MCF 10A (cell line): ENCODE data around the gene ELN. TPM values are rescaled to one million over a fixed set of nuclear protein-coding genes. Genes with fewer than 3 reads are reported as not detected.

ENCODE experiments used
- BruUV-seq: library from RNA; stranded (reverse); fragments of 400-500 nt; replicated peaks from 2 replicates; lab custom pipeline; 2021; lab: Mats Ljungman, UMichigan
- CTCF ChIA-PET: fragments of 300-600 bp; sonication (Branson Sonifier 250); formaldehyde crosslinking; extraction: SDS; loops from one replicate; lab custom pipeline; 2021; ENCODE audit warnings: antibody characterized with exemption, inconsistent platforms; lab: Yijun Ruan, JAX
- POLR2A ChIA-PET: fragments of 300-600, 350-650 bp; sonication (Branson Sonifier 250); formaldehyde crosslinking; extraction: SDS; loops from one replicate; lab custom pipeline; 2020; ENCODE audit warnings: antibody characterized with exemption, inconsistent platforms; lab: Yijun Ruan, JAX
- DNase-seq: peaks from one replicate; pipeline ENCODE4 v3.0.0-alpha.2; 2018; ENCODE audit not compliant: unreplicated experiment
- H3K27ac Mint-ChIP-seq: one replicate; pipeline ENCODE4 v1.8.0; 2022; ENCODE audit warnings: mild to moderate bottlenecking, low read depth, mixed read lengths; ENCODE audit not compliant: unreplicated experiment
- H3K27me3 Mint-ChIP-seq: one replicate; pipeline ENCODE4 v1.8.0; 2022; ENCODE audit warnings: mixed read lengths; ENCODE audit not compliant: insufficient read depth, unreplicated experiment
- H3K36me3 Mint-ChIP-seq: one replicate; pipeline ENCODE4 v1.8.0; 2022; ENCODE audit warnings: mild to moderate bottlenecking, moderate library complexity, mixed read lengths; ENCODE audit not compliant: insufficient read depth, unreplicated experiment
- H3K4me1 Mint-ChIP-seq: one replicate; pipeline ENCODE4 v1.8.0; 2022; ENCODE audit warnings: mixed read lengths; ENCODE audit not compliant: insufficient read depth, unreplicated experiment
- H3K4me3 Mint-ChIP-seq: one replicate; pipeline ENCODE4 v1.8.0; 2022; ENCODE audit warnings: mild to moderate bottlenecking, moderate library complexity, mixed read lengths; ENCODE audit not compliant: unreplicated experiment
- H3K9me3 Mint-ChIP-seq: one replicate; pipeline ENCODE4 v1.8.0; 2022; ENCODE audit warnings: mixed read lengths; ENCODE audit not compliant: unreplicated experiment
- CTCF ChIP-seq: fragments of 200-600 bp; IDR thresholded peaks from one replicate; pipeline ENCODE4 v1.8.0; 2022; ENCODE audit warnings: antibody characterized with exemption, mild to moderate bottlenecking; ENCODE audit not compliant: unreplicated experiment
- intact Hi-C: fragments of 100-400 bp; cut with micrococcal nuclease; formaldehyde crosslinking; loops from 2 replicates; pipeline ENCODE4 v1.14.1; 2022
- total RNA-seq: library from RNA; stranded (reverse); gene quantifications from 2 replicates; pipeline ENCODE4 v1.2.3, GENCODE V29; 2022

Gene ELN
- total RNA-seq, 1 experiment from 2014 or later = not detected

- POLR2A ChIA-PET = no interaction called here
- H3K27me3 Mint-ChIP-seq = no peaks in the 10 kb centered on the region
- DNase-seq = no peak
- no peak overlapping the region for H3K4me3 Mint-ChIP-seq
- no TSS peak for BruUV-seq
- H3K36me3 Mint-ChIP-seq = peaks cover 5% of the 10 kb centered on the region
- H3K4me1 Mint-ChIP-seq = peaks cover 10% of the 10 kb centered on the region
- intact Hi-C loops = no loop called here
- no peak overlapping the region for H3K27ac Mint-ChIP-seq
- no peaks in the 10 kb centered on the region for H3K9me3 Mint-ChIP-seq
- TF ChIP-seq CTCF = no peak
- CTCF ChIA-PET = interaction anchor here (1.3 kb wide), 1 partner anchor 32 kb away, joined by 6 read pairs; no protein-coding TSS in a partner anchor
Measured at GRCh38 chr7:74092321-74092963, 64.5 kb downstream of the ELN start.

GRCh38 chr7:74092964-74093471, 65.0 kb downstream of the ELN start:
- DNase-seq = no peak
- TF ChIP-seq CTCF = no peak
- Mint-ChIP-seq H3K9me3 (no peaks in the 10 kb centered on the region), H3K27me3 (no peaks in the 10 kb centered on the region), H3K36me3 (peaks cover 6% of the 10 kb centered on the region), H3K4me1 (peaks cover 13% of the 10 kb centered on the region), H3K27ac (no peak overlapping the region), H3K4me3 (no peak overlapping the region)
- intact Hi-C loops = no loop called here
- CTCF ChIA-PET = no interaction called here
- POLR2A ChIA-PET = interaction anchor here (1.5 kb wide), 1 partner anchor 81 kb away, joined by 9 read pairs; the partner anchor contains the start of gene EIF4H
- BruUV-seq = no TSS peak

GRCh38 chr7:74093671-74094223, 65.8 kb downstream of the ELN start:
- intact Hi-C loops = no loop called here
- ChIA-PET CTCF (no interaction called here), POLR2A (interaction anchor here (0.8 to 1.5 kb wide), 2 partner anchors 9 to 80 kb away, joined by 3 to 9 read pairs; partner anchors contain the start of gene EIF4H)
- Mint-ChIP-seq H3K4me3 (no peak overlapping the region), H3K36me3 (peaks cover 12% of the 10 kb centered on the region), H3K27me3 (no peaks in the 10 kb centered on the region), H3K4me1 (peaks cover 19% of the 10 kb centered on the region), H3K27ac (peak overlapping the region; percentile 39), H3K9me3 (no peaks in the 10 kb centered on the region)
- peak; percentile 8 for DNase-seq
- TF ChIP-seq CTCF = no peak
- no TSS peak for BruUV-seq
